Cardiac septum (tissue), 1 donor: ENCODE data around the gene ADGRB2. TPM values are rescaled to one million over a fixed set of nuclear protein-coding genes. Genes with fewer than 3 reads are reported as not detected.

Source experiments
- DNase-seq: peaks from one replicate; pipeline ENCODE4 v3.0.0-alpha.2; 2020; ENCODE audit warnings: low spot score
- intact Hi-C: fragments of 100-400 bp; cut with DNase I; formaldehyde crosslinking; loops from one replicate; pipeline ENCODE4 v1.14.0; 2022
- microRNA-seq: library from miRNA; unstranded; fragments of <30 nt; microRNA quantifications from one replicate; pipeline ENCODE4 v1.2.0, GENCODE V29; 2020
- total RNA-seq: library from RNA; stranded (reverse); fragmentation: NEBNext Ultra II Directional; extraction: Animal tissue kit (Norgen Biotek cat#: 25700); gene quantifications from one replicate; pipeline ENCODE4 v1.2.1, GENCODE V29; 2021
- donor health status: DM: no; HTN: no; CAD: no.

The ADGRB2 gene
- total RNA-seq, 1 donor from 2014 or later: 7.7 TPM

DNA sequence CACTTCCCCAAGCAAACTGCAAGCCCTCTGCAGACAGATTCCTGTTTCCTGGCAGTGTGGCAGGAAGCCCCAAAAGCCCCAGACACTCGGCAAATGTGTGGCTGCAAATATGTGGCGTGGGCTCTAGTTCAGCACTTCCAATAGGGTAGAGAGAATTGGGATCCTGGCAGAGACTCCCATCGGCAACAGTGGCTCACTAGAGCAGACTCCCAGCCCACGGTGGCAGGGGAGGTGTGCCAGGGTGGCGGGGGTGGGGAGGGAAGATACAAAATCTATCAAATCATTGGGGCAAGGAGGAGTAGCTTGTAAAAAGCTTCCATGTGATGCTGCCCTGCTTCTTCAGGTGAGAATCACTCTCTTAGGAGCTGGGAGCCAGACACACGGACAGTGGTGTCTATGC, 86.2 kb downstream of the ADGRB2 start:
- intact Hi-C loops: no loop called here
- DNase-seq: no peak

DNA sequence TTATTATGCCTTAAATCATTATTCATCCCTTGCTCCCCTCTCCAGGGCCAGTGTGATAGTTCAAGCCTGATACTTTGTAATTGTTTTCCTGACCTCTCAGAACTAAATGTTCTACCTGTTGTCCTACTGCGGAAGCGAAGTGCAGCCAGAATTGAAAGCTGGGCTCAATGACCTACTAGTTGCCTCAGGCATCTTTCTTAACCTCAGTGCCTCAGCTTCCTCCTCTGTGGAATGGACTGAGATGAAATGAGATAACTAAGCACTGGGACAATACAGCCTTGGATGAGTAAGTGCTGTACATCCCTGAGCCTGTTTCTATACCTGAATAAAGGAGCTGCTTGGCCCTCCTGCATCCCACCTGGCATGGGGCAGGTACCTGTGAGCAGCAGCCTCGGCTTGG, 86.7 kb downstream of the ADGRB2 start:
- no peak for DNase-seq
- intact Hi-C loops: no loop called here

Small RNA genes within 50 kb of the gene (microRNA-seq; reads per million reads assigned to microRNA genes)
- not detected for gene MIR4254

Other genes starting within 250 kb of the ADGRB2 start
- 180 TPM for gene TINAGL1, start 187.8 kb downstream of the ADGRB2 start, total RNA-seq
- not detected for gene HCRTR1, start 146.7 kb downstream of the ADGRB2 start, total RNA-seq
- 55.1 TPM for gene PEF1, start 119.5 kb downstream of the ADGRB2 start, total RNA-seq
- gene COL16A1, start 60.3 kb downstream of the ADGRB2 start, total RNA-seq: 45.9 TPM
- gene SPOCD1, start 51.7 kb upstream of the ADGRB2 start, total RNA-seq: 0.19 TPM
- 216 TPM for gene PTP4A2, start 174.0 kb upstream of the ADGRB2 start, total RNA-seq
- 73.1 TPM for gene KHDRBS1, start 249.5 kb upstream of the ADGRB2 start, total RNA-seq